Gastrocnemius medialis (tissue), 4 donors: ENCODE results near the gene TBC1D25. TPM values are rescaled to one million over a fixed set of nuclear protein-coding genes. Genes with fewer than 3 reads are reported as not detected.

ENCODE experiments used
- ATAC-seq, 2 donors: fragments of 150-250 bp; one replicate each; pipeline ENCODE4 v1.9.1; 2016
- DNase-seq, 2 donors: peaks; one replicate each; pipeline ENCODE4 v3.0.0-alpha.2; 2019
- H3K27ac ChIP-seq, 4 donors: fragments of 200-600 bp; sonication (generic); 1 replicate in 1 of 4; 2 replicates in 3 of 4; pipeline ENCODE4 v1.5.1; 2016 to 2018; ENCODE audit warnings: mild to moderate bottlenecking in 2 of 4, moderate library complexity in 1 of 4
- H3K27me3 ChIP-seq, 3 donors: fragments of 200-600 bp; sonication (generic) in 2 of 3; 1 replicate in 1 of 3; 2 replicates in 2 of 3; pipeline versions ENCODE4 v1.5.1 to v1.6.0; 2016 to 2019; ENCODE audit warnings: mild to moderate bottlenecking in 1 of 3, moderate library complexity in 1 of 3
- H3K36me3 ChIP-seq, 2 donors: fragments of 200-600 bp; sonication (generic) in 1 of 2; one replicate each; pipeline ENCODE4 v1.5.1; 2017 to 2018
- H3K4me1 ChIP-seq, 2 donors: fragments of 200-600 bp; sonication (generic) in 1 of 2; one replicate each; pipeline ENCODE4 v1.5.1; 2016 to 2017; ENCODE audit warnings: mild to moderate bottlenecking in 2 of 2
- H3K4me3 ChIP-seq, 4 donors: fragments of 200-600 bp; sonication (generic) in 3 of 4; 1 replicate in 1 of 4; 2 replicates in 3 of 4; pipeline ENCODE4 v1.5.1; 2016 to 2019; ENCODE audit warnings: mild to moderate bottlenecking in 2 of 4
- H3K9me3 ChIP-seq, 3 donors: fragments of 200-600 bp; sonication (generic) in 2 of 3; 1 replicate in 1 of 3; 2 replicates in 2 of 3; pipeline ENCODE4 v1.5.1; 2016 to 2019
- CTCF ChIP-seq, 5 experiments: fragments of 450-650 bp in 3 of 5; fragments of 200-600 bp in 2 of 5; sonication (generic) in 2 of 5; IDR thresholded peaks in 4 of 5; conservative IDR thresholded peaks in 1 of 5; 1 replicate in 4 of 5; 2 replicates in 1 of 5; pipeline ENCODE4 v1.5.1; 2016 to 2019; ENCODE audit warnings: antibody characterized with exemption in 5 of 5, mild to moderate bottlenecking in 3 of 5, moderate library complexity in 3 of 5
- POLR2A ChIP-seq, 2 donors: fragments of 450-650 bp; IDR thresholded peaks; one replicate each; pipeline ENCODE4 v1.6.1; 2017; ENCODE audit warnings: antibody characterized with exemption in 2 of 2, mild to moderate bottlenecking in 2 of 2, moderate library complexity in 2 of 2
- in situ Hi-C, 4 donors: fragments of 200-750 bp; cut with MboI; loops; one replicate each; pipeline versions ENCODE4 v1.15.0 to v1.8.0; 2017; ENCODE audit warnings: low sequenced_read_pairs in 4 of 4
- intact Hi-C: fragments of 100-400 bp; cut with DNase I; formaldehyde crosslinking; loops from one replicate; pipeline ENCODE4 v1.15.1; 2023; ENCODE audit warnings: low total_unique reads
- total RNA-seq, 4 donors: library from RNA; depleted of rRNA; stranded (reverse); fragments of >200 nt; gene quantifications; one replicate each; pipeline versions ENCODE4 v1.1.0 to v1.2.3, GENCODE V29; 2016

TBC1D25 gene
- total RNA-seq, 4 donors from 2014 or later: 10.3 to 14.8 (median 11.9) TPM

- intact Hi-C loops: no loop called here
- no peak overlapping the region for H3K27ac ChIP-seq
- no peak for DNase-seq
These were observed 27.1 kb upstream of the TBC1D25 start for GRCh38 chrX:48512371-48512935.

GRCh38 chrX:48513670-48514069, 25.8 kb upstream of the TBC1D25 start:
- DNase-seq (no peak), ATAC-seq (no peak)
- Histone ChIP-seq H3K9me3 (no peaks in the 10 kb centered on the region), H3K4me3 (no peak overlapping the region), H3K36me3 (no peaks in the 10 kb centered on the region), H3K4me1 (no peaks in the 10 kb centered on the region), H3K27me3 (no peaks in the 10 kb centered on the region), H3K27ac (no peak overlapping the region)
- TF ChIP-seq POLR2A (IDR thresholded peaks at IDR 0.05) (no peak), CTCF (IDR thresholded peaks at IDR 0.05 in 4 of 5, conservative IDR thresholded peaks at IDR 0.05 in 1 of 5) (no peak)
- intact Hi-C loops (no loop called here), in situ Hi-C loops (no loop called here)

More at GRCh38 chrX:48512371-48512935, 27.1 kb upstream of the TBC1D25 start:
- no peaks in the 10 kb centered on the region for H3K36me3 ChIP-seq
- ATAC-seq: no peak
- in situ Hi-C loops: no loop called here
- no peaks in the 10 kb centered on the region for H3K4me1 ChIP-seq
- H3K4me3 ChIP-seq: no peak overlapping the region
- H3K27me3 ChIP-seq: no peaks in the 10 kb centered on the region
- no peaks in the 10 kb centered on the region for H3K9me3 ChIP-seq
- TF ChIP-seq POLR2A (IDR thresholded peaks at IDR 0.05): no peak
- no peak for TF ChIP-seq CTCF (IDR thresholded peaks at IDR 0.05 in 4 of 5, conservative IDR thresholded peaks at IDR 0.05 in 1 of 5)

GRCh38 chrX:48514126-48514806, 25.2 kb upstream of the TBC1D25 start:
- no peak for ATAC-seq
- DNase-seq: no peak
- H3K36me3 ChIP-seq: no peaks in the 10 kb centered on the region
- no peaks in the 10 kb centered on the region for H3K9me3 ChIP-seq
- intact Hi-C loops: no loop called here
- H3K4me3 ChIP-seq: no peak overlapping the region
- H3K4me1 ChIP-seq: no peaks in the 10 kb centered on the region
- in situ Hi-C loops: no loop called here
- TF ChIP-seq CTCF (IDR thresholded peaks at IDR 0.05 in 4 of 5, conservative IDR thresholded peaks at IDR 0.05 in 1 of 5) (no peak), POLR2A (IDR thresholded peaks at IDR 0.05) (no peak)
- H3K27ac ChIP-seq: no peak overlapping the region
- H3K27me3 ChIP-seq: no peaks in the 10 kb centered on the region

- no peak overlapping the region for H3K4me3 ChIP-seq
- DNase-seq (no peak), ATAC-seq (no peak)
- in situ Hi-C loops: no loop called here
- H3K27me3 ChIP-seq: no peaks in the 10 kb centered on the region
- H3K9me3 ChIP-seq: no peaks in the 10 kb centered on the region
- TF ChIP-seq CTCF (IDR thresholded peaks at IDR 0.05 in 4 of 5, conservative IDR thresholded peaks at IDR 0.05 in 1 of 5): no peak
- no peak for TF ChIP-seq POLR2A (IDR thresholded peaks at IDR 0.05)
- no peak overlapping the region for H3K27ac ChIP-seq
- no peaks in the 10 kb centered on the region for H3K36me3 ChIP-seq
- intact Hi-C loops: no loop called here
- no peaks in the 10 kb centered on the region for H3K4me1 ChIP-seq
These were observed 24.6 kb upstream of the TBC1D25 start for GRCh38 chrX:48514868-48515460.
